Bronchial epithelial cell (primary cell): Measurements from ENCODE around the gene EPHB6. TPM values are rescaled to one million over a fixed set of nuclear protein-coding genes. Genes with fewer than 3 reads are reported as not detected.

Experiments
- DNase-seq: peaks from one replicate; pipeline ENCODE4 v3.0.0-alpha.2; 2010; ENCODE audit warnings: low read depth
- FAIRE-seq: peaks from 2 replicates; lab custom pipeline; 2011; peaks lifted over from hg19 to GRCh38; lab: Jason Lieb, UNC
- H3K27me3 ChIP-seq: 2 replicates; pipeline ENCODE4 v1.5.1; 2011; ENCODE audit warnings: low read length; ENCODE audit not compliant: control insufficient read depth, insufficient read depth
- H3K36me3 ChIP-seq: 2 replicates; pipeline ENCODE4 v1.5.1; 2011; ENCODE audit warnings: low read length; ENCODE audit not compliant: control insufficient read depth, insufficient read depth
- H3K4me3 ChIP-seq: 2 replicates; pipeline ENCODE4 v1.5.1; 2011; ENCODE audit warnings: mild to moderate bottlenecking, low read depth, low read length, control low read depth
- CTCF ChIP-seq: IDR thresholded peaks from 2 replicates; pipeline ENCODE4 v1.5.1; 2011; ENCODE audit warnings: mild to moderate bottlenecking, moderate library complexity, low read length, control low read depth, inconsistent platforms; ENCODE audit not compliant: insufficient read depth, severe bottlenecking
- total RNA-seq: library from RNA; depleted of rRNA; stranded (reverse); fragments of >200 nt; gene quantifications from 2 replicates; pipeline ENCODE4 v1.2.1, GENCODE V29; 2014

The EPHB6 gene
- total RNA-seq, 1 donor from 2014 or later, result under 0.01 TPM

GRCh38 chr7:142857625-142858024 lies 2.7 kb downstream of the EPHB6 start:
- FAIRE-seq (no peak), DNase-seq (no peak)
- Histone ChIP-seq H3K27me3 (peaks cover 3% of the 10 kb centered on the region), H3K4me3 (no peak overlapping the region), H3K36me3 (no peaks in the 10 kb centered on the region)
- TF ChIP-seq CTCF, result no peak

GRCh38 chr7:142859411-142859810 lies 4.5 kb downstream of the EPHB6 start:
- no peak for TF ChIP-seq CTCF
- Histone ChIP-seq H3K27me3 (peaks cover 3% of the 10 kb centered on the region), H3K36me3 (no peaks in the 10 kb centered on the region), H3K4me3 (no peak overlapping the region)
- DNase-seq (no peak), FAIRE-seq (no peak)

- no peaks in the 10 kb centered on the region for H3K36me3 ChIP-seq
- peaks cover 3% of the 10 kb centered on the region for H3K27me3 ChIP-seq
- FAIRE-seq, result no peak
- no peak for TF ChIP-seq CTCF
- DNase-seq, result peak; percentile 50
- no peak overlapping the region for H3K4me3 ChIP-seq
These were observed 5.0 kb downstream of the EPHB6 start for GRCh38 chr7:142859829-142860228.

- TF ChIP-seq CTCF, result no peak
- Histone ChIP-seq H3K36me3 (no peaks in the 10 kb centered on the region), H3K4me3 (no peak overlapping the region), H3K27me3 (peaks cover 3% of the 10 kb centered on the region)
- DNase-seq (no peak), FAIRE-seq (no peak)
These were observed 6.1 kb downstream of the EPHB6 start for GRCh38 chr7:142860968-142861367.

GRCh38 chr7:142862351-142862750 lies 7.5 kb downstream of the EPHB6 start:
- DNase-seq (no peak), FAIRE-seq (no peak)
- no peaks in the 10 kb centered on the region for H3K36me3 ChIP-seq
- peaks cover 3% of the 10 kb centered on the region for H3K27me3 ChIP-seq
- no peak for TF ChIP-seq CTCF
- H3K4me3 ChIP-seq, result no peak overlapping the region

- H3K27me3 ChIP-seq, result peaks cover 3% of the 10 kb centered on the region
- no peak for TF ChIP-seq CTCF
- H3K4me3 ChIP-seq, result no peak overlapping the region
- DNase-seq, result no peak
- no peaks in the 10 kb centered on the region for H3K36me3 ChIP-seq
- no peak for FAIRE-seq
These were observed 8.0 kb downstream of the EPHB6 start for GRCh38 chr7:142862786-142863400.
